BJ (cell line): ENCODE data around the gene TANK. TPM values are rescaled to one million over a fixed set of nuclear protein-coding genes. Genes with fewer than 3 reads are reported as not detected.
"Not testable (repeated sequence)": the region's sequence is repeated elsewhere in the genome, so short reads cannot be mapped to it uniquely, and the experiment has no call there.

Experiments
- CTCF ChIA-PET: fragments of 350-600 bp; formaldehyde crosslinking; extraction: SDS; loops from one replicate; lab custom pipeline; 2021; ENCODE audit warnings: antibody characterized with exemption, inconsistent platforms; lab: Yijun Ruan, JAX
- POLR2A ChIA-PET: fragments of 300-600 bp; sonication (Branson Sonifier 250); formaldehyde crosslinking; extraction: SDS; loops from one replicate; lab custom pipeline; 2021; ENCODE audit warnings: antibody characterized with exemption; lab: Charles Lee
- DNase-seq: peaks from one replicate; pipeline ENCODE4 v3.0.0-alpha.2; 2011; ENCODE audit warnings: low read depth
- H3K27me3 ChIP-seq: 2 replicates; pipeline ENCODE4 v1.6.0; 2011; ENCODE audit warnings: low read length; ENCODE audit not compliant: control insufficient read depth, insufficient read depth
- H3K36me3 ChIP-seq: 2 replicates; pipeline ENCODE4 v1.5.1; 2011; ENCODE audit warnings: low read length; ENCODE audit not compliant: control insufficient read depth, insufficient read depth
- H3K4me3 ChIP-seq: 2 replicates; pipeline ENCODE4 v1.5.1; 2011; ENCODE audit warnings: low read depth, mild to moderate bottlenecking, control low read depth, low read length
- CTCF ChIP-seq: IDR thresholded peaks from 2 replicates; pipeline ENCODE4 v1.5.1; 2011; ENCODE audit warnings: low read depth, mild to moderate bottlenecking, control low read depth, inconsistent platforms, low read length, moderate library complexity; ENCODE audit not compliant: insufficient read depth
- polyA plus RNA-seq: library from polyadenylated mRNA; depleted of rRNA; stranded (reverse); fragments of >200 nt; gene quantifications from 2 replicates; pipeline ENCODE4 v1.2.3, GENCODE V29; 2011

The TANK gene
- polyA plus RNA-seq, 1 experiment: 29.8 TPM

GRCh38 chr2:161124201-161124600 is 36.0 kb upstream of the TANK start:
- Histone ChIP-seq H3K36me3 (no peaks in the 10 kb centered on the region), H3K4me3 (no peak overlapping the region), H3K27me3 (no peaks in the 10 kb centered on the region)
- POLR2A ChIA-PET: no interaction called here
- CTCF ChIA-PET: interaction anchor here (1.9 kb wide), 2 partner anchors 9 to 11 kb away, joined by 5 read pairs; no protein-coding TSS in a partner anchor
- no peak for DNase-seq
- no peak for TF ChIP-seq CTCF

- Histone ChIP-seq H3K4me3 (no peak overlapping the region), H3K27me3 (no peaks in the 10 kb centered on the region), H3K36me3 (no peaks in the 10 kb centered on the region)
- TF ChIP-seq CTCF: no peak
- no peak for DNase-seq
- ChIA-PET CTCF (no interaction called here), POLR2A (no interaction called here)
Measured at GRCh38 chr2:161128885-161129284, 31.3 kb upstream of the TANK start.

GRCh38 chr2:161130354-161130753 is 29.9 kb upstream of the TANK start:
- DNase-seq: no peak
- ChIA-PET CTCF (no interaction called here), POLR2A (no interaction called here)
- Histone ChIP-seq H3K27me3 (no peaks in the 10 kb centered on the region), H3K36me3 (no peaks in the 10 kb centered on the region), H3K4me3 (no peak overlapping the region)
- TF ChIP-seq CTCF: no peak

GRCh38 chr2:161131074-161131680 is 29.1 kb upstream of the TANK start:
- no peak for DNase-seq
- H3K36me3 ChIP-seq: no peaks in the 10 kb centered on the region
- TF ChIP-seq CTCF: no peak
- POLR2A ChIA-PET: no interaction called here
- CTCF ChIA-PET: no interaction called here
- H3K4me3 ChIP-seq: no peak overlapping the region
- H3K27me3 ChIP-seq: no peaks in the 10 kb centered on the region

- DNase-seq: no peak
- POLR2A ChIA-PET: no interaction called here
Measured at GRCh38 chr2:161131804-161132203, 28.4 kb upstream of the TANK start.

GRCh38 chr2:161132384-161132783 is 27.8 kb upstream of the TANK start:
- CTCF ChIA-PET: interaction anchor here (1.6 kb wide), 1 partner anchor 8 kb away, joined by 5 read pairs; no protein-coding TSS in a partner anchor
- DNase-seq, POLR2A ChIA-PET, H3K4me3 ChIP-seq, H3K27me3 ChIP-seq, H3K36me3 ChIP-seq: not testable (repeated sequence)

More at GRCh38 chr2:161131804-161132203, 28.4 kb upstream of the TANK start:
- no peaks in the 10 kb centered on the region for H3K36me3 ChIP-seq
- TF ChIP-seq CTCF: no peak
- H3K4me3 ChIP-seq: no peak overlapping the region
- H3K27me3 ChIP-seq: no peaks in the 10 kb centered on the region
- CTCF ChIA-PET: no interaction called here
